HepG2 (cell line): ENCODE measurements around the gene E2F1. TPM values are rescaled to one million over a fixed set of nuclear protein-coding genes. Genes with fewer than 3 reads are reported as not detected.

Experiments used
- ARID2 ChIP-seq: sonication (generic); formaldehyde crosslinking; IDR thresholded peaks from 2 replicates; pipeline ENCODE4 v1.8.1; 2022; ENCODE audit warnings: mild to moderate bottlenecking, missing genetic modification reagents, borderline replicate concordance
- ATF5 ChIP-seq: sonication (generic); formaldehyde crosslinking; IDR thresholded peaks from 2 replicates; pipeline ENCODE4 v1.4.0; 2020; ENCODE audit warnings: mild to moderate bottlenecking, low read depth, missing genetic modification reagents
- CERS6 ChIP-seq: sonication (generic); formaldehyde crosslinking; IDR thresholded peaks from 2 replicates; pipeline ENCODE4 v1.5.0; 2020; ENCODE audit warnings: missing genetic modification reagents
- E2F5 ChIP-seq: sonication (generic); formaldehyde crosslinking; conservative IDR thresholded peaks from 2 replicates; pipeline ENCODE4 v1.4.0; 2020; ENCODE audit warnings: missing genetic modification reagents
- FOXO1 ChIP-seq: sonication (generic); formaldehyde crosslinking; IDR thresholded peaks from 2 replicates; pipeline ENCODE4 v1.4.0; 2020; ENCODE audit warnings: missing genetic modification reagents
- HMGXB3 ChIP-seq: sonication (generic); formaldehyde crosslinking; IDR thresholded peaks from 2 replicates; pipeline ENCODE4 v1.4.0; 2020; ENCODE audit warnings: missing genetic modification reagents, borderline replicate concordance
- HNF1B ChIP-seq: sonication (generic); formaldehyde crosslinking; IDR thresholded peaks from 2 replicates; pipeline ENCODE4 v1.5.1; 2020; ENCODE audit warnings: mild to moderate bottlenecking, moderate library complexity, missing genetic modification reagents
- HNRNPK ChIP-seq: fragments of 200-400 bp; formaldehyde crosslinking; IDR thresholded peaks from 2 replicates; pipeline ENCODE4 v1.6.1; 2018; ENCODE audit warnings: low read length, low read depth, moderate library complexity, mild to moderate bottlenecking; ENCODE audit not compliant: poor library complexity, severe bottlenecking
- NFE2 ChIP-seq: sonication (generic); formaldehyde crosslinking; IDR thresholded peaks from 2 replicates; pipeline ENCODE4 v1.4.0; 2020; ENCODE audit warnings: missing genetic modification reagents
- SAP130 ChIP-seq: IDR thresholded peaks from 2 replicates; pipeline ENCODE4 v1.6.1; 2016; ENCODE audit warnings: low read depth
- SMAD1 ChIP-seq: sonication (generic); formaldehyde crosslinking; IDR thresholded peaks from 2 replicates; pipeline ENCODE4 v1.4.0; 2020; ENCODE audit warnings: missing genetic modification reagents, low read depth, mild to moderate bottlenecking, borderline replicate concordance
- TGIF2 ChIP-seq: IDR thresholded peaks from 2 replicates; pipeline ENCODE4 v1.6.1; 2016; ENCODE audit warnings: control low read depth, missing compliant biosample characterization
- ZHX1 ChIP-seq: sonication (generic); formaldehyde crosslinking; IDR thresholded peaks from 2 replicates; pipeline ENCODE4 v1.8.1; 2022; ENCODE audit warnings: low read depth, mild to moderate bottlenecking, missing genetic modification reagents
- ZNF446 ChIP-seq: sonication (generic); formaldehyde crosslinking; IDR thresholded peaks from 2 replicates; pipeline ENCODE4 v1.5.0; 2020; ENCODE audit warnings: mild to moderate bottlenecking, missing genetic modification reagents
- ZNF451 ChIP-seq: sonication (generic); formaldehyde crosslinking; IDR thresholded peaks from 2 replicates; pipeline ENCODE4 v1.5.0; 2020; ENCODE audit warnings: mild to moderate bottlenecking, missing genetic modification reagents
- ZNF501 ChIP-seq: sonication (generic); formaldehyde crosslinking; IDR thresholded peaks from 2 replicates; pipeline ENCODE4 v1.5.1; 2020; ENCODE audit warnings: mild to moderate bottlenecking, moderate library complexity, missing genetic modification reagents
- polyA plus RNA-seq, 8 experiments: library from polyadenylated mRNA; depleted of rRNA in 3 of 8; stranded (reverse) in 7 of 8; unstranded in 1 of 8; fragments of >200 nt; fragmentation: Illumina TruSeq in 4 of 8; extraction: Trizol in 4 of 8; gene quantifications; 2 replicates each; pipeline versions ENCODE4 v1.2.1 to v1.2.3, GENCODE V29; 2011 to 2016; ENCODE audit warnings: low read depth in 4 of 8, missing spikeins in 1 of 8, mixed read lengths in 1 of 8; ENCODE audit not compliant: insufficient read depth in 1 of 8
- total RNA-seq, 5 experiments: library from RNA; depleted of rRNA; stranded (reverse); fragments of >200 nt; fragmentation: Illumina TruSeq; extraction: Trizol; gene quantifications; 2 replicates each; pipeline ENCODE4 v1.2.3, GENCODE V29; 2016; ENCODE audit warnings: low read depth in 1 of 5

Gene E2F1
- total and polyA plus RNA-seq, 2 of the 13 experiments (the other 11 are each of a cell fraction or from before 2014, with no cell fraction given): 25.5 to 39.4 TPM

GRCh38 chr20:33685328-33686099 is 671 bp downstream of the E2F1 start (continued):
- TF ChIP-seq ZHX1: 0 out of 2 replicates have a peak, but pooled peaks have one; percentile 45
- TF ChIP-seq ARID2: no peak
- TF ChIP-seq HNF1B (CRISPR knock-in tag): 0 out of 2 replicates have a peak, but pooled peaks have one; percentile 22
- no peak; the same call in 1 of the 2 replicates for TF ChIP-seq ATF5 (CRISPR knock-in tag)
- no peak for TF ChIP-seq HNRNPK
- TF ChIP-seq HMGXB3 (CRISPR knock-in tag): no peak
- TF ChIP-seq ZNF451 (CRISPR knock-in tag): peak; percentile 12; the same call in 1 of the 2 replicates
- peak; percentile 39; the same call in 1 of the 2 replicates for TF ChIP-seq SAP130 (CRISPR knock-in tag)
- 0 out of 2 replicates have a peak, but pooled peaks have one; percentile 51 for TF ChIP-seq TGIF2 (CRISPR knock-in tag)
- TF ChIP-seq CERS6: no peak
- TF ChIP-seq SMAD1: no peak; the same call in 1 of the 2 replicates
- TF ChIP-seq ZNF501 (CRISPR knock-in tag): 0 out of 2 replicates have a peak, but pooled peaks have one; percentile 34
- 0 out of 2 replicates have a peak, but pooled peaks have one; percentile 40 for TF ChIP-seq E2F5 (CRISPR knock-in tag)
- no peak for TF ChIP-seq NFE2 (CRISPR knock-in tag)
- TF ChIP-seq ZNF446 (CRISPR knock-in tag): no peak
- no peak for TF ChIP-seq FOXO1 (CRISPR knock-in tag)
